ENCODE measurements around the gene SOAT1. TPM values are rescaled to one million over a fixed set of nuclear protein-coding genes. Genes with fewer than 3 reads are reported as not detected.

SOAT1 gene
- polyA plus RNA-seq, 2 of the 4 experiments (the other 2 are of a cell fraction) = 19.0 to 62.1 TPM

GRCh38 chr1:179278920-179279319 lies 14.7 kb upstream of the SOAT1 start:
- no peak overlapping the region for H3K27ac ChIP-seq
- H3K4me3 ChIP-seq = no peak overlapping the region
- WGBS (ENCODE audit: missing lambda C conversion rate) = 81% methylated on average over 5 of the region's 5 CpGs
- peaks cover 18% of the 10 kb centered on the region; the same call in 2 of the 3 replicates for H3K9me3 ChIP-seq
- TF ChIP-seq FOXS1 (CRISPR knock-in tag; IDR thresholded peaks at IDR 0.05) (no peak), CEBPB (IDR thresholded peaks at IDR 0.05) (no peak), KDM1A (IDR thresholded peaks at IDR 0.05; ENCODE audit: low read depth) (no peak), NFE2L2 (conservative IDR thresholded peaks at IDR 0.05; ENCODE audit: low read length) (no peak), EP300 (IDR thresholded peaks at IDR 0.05) (no peak), EHMT2 (IDR thresholded peaks at IDR 0.05; ENCODE audit: low read depth) (no peak), TFCP2L1 (CRISPR knock-in tag; IDR thresholded peaks at IDR 0.05) (no peak), ESRRA (IDR thresholded peaks at IDR 0.05; ENCODE audit: borderline replicate concordance, low read length) (no peak), ZFP36 (IDR thresholded peaks at IDR 0.05; ENCODE audit: borderline replicate concordance, partially characterized antibody) (no peak), SREBF2 (IDR thresholded peaks at IDR 0.05) (no peak), CBX2 (IDR thresholded peaks at IDR 0.05; ENCODE audit: borderline replicate concordance, low read depth) (no peak), PHF8 (IDR thresholded peaks at IDR 0.05; ENCODE audit: borderline replicate concordance, low read depth) (no peak), JUN (IDR thresholded peaks at IDR 0.05) (no peak), RCOR1 (IDR thresholded peaks at IDR 0.05; ENCODE audit: low read depth, low read length) (no peak), MAZ (IDR thresholded peaks at IDR 0.05; ENCODE audit: borderline replicate concordance, low read depth, low read length) (no peak), HMGXB4 (CRISPR knock-in tag; IDR thresholded peaks at IDR 0.05; ENCODE audit: borderline replicate concordance) (no peak), ZSCAN20 (CRISPR knock-in tag; IDR thresholded peaks at IDR 0.05) (no peak), ZC3H11A (IDR thresholded peaks at IDR 0.05) (no peak), POLR2AphosphoS2 (conservative IDR thresholded peaks at IDR 0.05; ENCODE audit: low read length) (no peak)
- TF ChIP-seq, protein P1, sequence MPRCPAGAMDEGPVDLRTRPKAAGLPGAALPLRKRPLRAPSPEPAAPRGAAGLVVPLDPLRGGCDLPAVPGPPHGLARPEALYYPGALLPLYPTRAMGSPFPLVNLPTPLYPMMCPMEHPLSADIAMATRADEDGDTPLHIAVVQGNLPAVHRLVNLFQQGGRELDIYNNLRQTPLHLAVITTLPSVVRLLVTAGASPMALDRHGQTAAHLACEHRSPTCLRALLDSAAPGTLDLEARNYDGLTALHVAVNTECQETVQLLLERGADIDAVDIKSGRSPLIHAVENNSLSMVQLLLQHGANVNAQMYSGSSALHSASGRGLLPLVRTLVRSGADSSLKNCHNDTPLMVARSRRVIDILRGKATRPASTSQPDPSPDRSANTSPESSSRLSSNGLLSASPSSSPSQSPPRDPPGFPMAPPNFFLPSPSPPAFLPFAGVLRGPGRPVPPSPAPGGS (IDR thresholded peaks at IDR 0.05) = no peak
- DNase-seq (ENCODE audit: low read depth in 1 of 2, low spot score in 1 of 2) (no peak), ATAC-seq (no peak), FAIRE-seq (no peak)
- POLR2A ChIA-PET = interaction anchor here (0.7 kb wide), 1 partner anchor 188 kb away, joined by 6 read pairs; no protein-coding TSS in a partner anchor
- H3K4me1 ChIP-seq = no peaks in the 10 kb centered on the region
- H3K4me2 ChIP-seq = no peak overlapping the region
- CTCF ChIA-PET = interaction anchor here (0.6 to 0.7 kb wide), 2 partner anchors 59 to 703 kb away, joined by 3 read pairs; no protein-coding TSS in a partner anchor

DNA sequence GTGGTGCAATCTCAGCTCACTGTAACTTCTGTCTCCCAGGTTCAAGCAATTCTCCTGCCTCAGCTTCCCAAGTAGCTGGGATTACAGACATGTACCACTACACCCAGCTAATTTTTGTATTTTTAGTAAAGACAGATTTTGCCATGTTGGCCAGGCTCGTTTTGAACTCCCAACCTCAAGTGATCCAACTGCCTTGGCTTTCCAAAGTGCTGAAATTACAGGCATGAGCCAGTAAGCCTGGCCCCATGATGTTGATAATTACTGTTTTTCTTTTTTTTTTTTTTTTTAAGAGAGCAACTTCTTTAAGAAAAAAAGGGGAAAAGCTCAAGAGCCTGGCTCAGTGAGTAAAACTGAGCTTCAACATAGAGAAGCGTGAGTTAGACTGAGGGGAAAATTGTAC lies 9.6 kb upstream of the SOAT1 start:
- FAIRE-seq (no peak), DNase-seq (ENCODE audit: low read depth in 1 of 2, low spot score in 1 of 2) (no peak), ATAC-seq (no peak)
- Histone ChIP-seq H3K27ac (no peak overlapping the region), H3K4me2 (no peak overlapping the region), H3K4me1 (peaks cover 19% of the 10 kb centered on the region), H3K4me3 (no peak overlapping the region), H3K9me3 (peaks cover 11% of the 10 kb centered on the region; the same call in 2 of the 3 replicates)
- ChIA-PET CTCF (interaction anchor here (0.6 to 1.9 kb wide), 6 partner anchors 10 to 205 kb away, joined by 3 to 7 read pairs (median 5); partner anchors contain the start of gene SOAT1), POLR2A (no interaction called here)
- TF ChIP-seq MAZ (IDR thresholded peaks at IDR 0.05; ENCODE audit: borderline replicate concordance, low read depth, low read length) (no peak), CEBPB (IDR thresholded peaks at IDR 0.05) (no peak), JUN (IDR thresholded peaks at IDR 0.05) (no peak), EHMT2 (IDR thresholded peaks at IDR 0.05; ENCODE audit: low read depth) (0 out of 2 replicates have a peak, but pooled peaks have one; percentile 58), REST (IDR thresholded peaks at IDR 0.05) (peak; percentile 62), HDAC2 (IDR thresholded peaks at IDR 0.05) (no peak)
- TF ChIP-seq, protein P2, sequence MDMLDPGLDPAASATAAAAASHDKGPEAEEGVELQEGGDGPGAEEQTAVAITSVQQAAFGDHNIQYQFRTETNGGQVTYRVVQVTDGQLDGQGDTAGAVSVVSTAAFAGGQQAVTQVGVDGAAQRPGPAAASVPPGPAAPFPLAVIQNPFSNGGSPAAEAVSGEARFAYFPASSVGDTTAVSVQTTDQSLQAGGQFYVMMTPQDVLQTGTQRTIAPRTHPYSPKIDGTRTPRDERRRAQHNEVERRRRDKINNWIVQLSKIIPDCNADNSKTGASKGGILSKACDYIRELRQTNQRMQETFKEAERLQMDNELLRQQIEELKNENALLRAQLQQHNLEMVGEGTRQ (IDR thresholded peaks at IDR 0.05) = no peak
- 60% methylated on average over 2 of the region's 2 CpGs for WGBS (ENCODE audit: missing lambda C conversion rate)
